Esophagus squamous epithelium (tissue), 5 donors: ENCODE results near the gene SCAMP2. TPM values are rescaled to one million over a fixed set of nuclear protein-coding genes. Genes with fewer than 3 reads are reported as not detected.

Experiments
- DNase-seq: peaks from one replicate; lab custom pipeline; 2025; lab: John Stamatoyannopoulos, UW
- H3K27ac ChIP-seq, 4 donors: fragments of 200-600 bp; sonication (generic); one replicate each; pipeline ENCODE4 v1.5.1; 2016 to 2019; ENCODE audit warnings: mild to moderate bottlenecking in 1 of 4
- H3K27me3 ChIP-seq, 4 donors: fragments of 200-600 bp; sonication (generic); 1 replicate in 3 of 4; 2 replicates in 1 of 4; pipeline versions ENCODE4 v1.5.1 to v1.6.0; 2017 to 2021; ENCODE audit warnings: antibody characterized with exemption in 1 of 4
- H3K36me3 ChIP-seq, 3 donors: fragments of 200-600 bp; sonication (generic); one replicate each; pipeline ENCODE4 v1.5.1; 2016 to 2019
- H3K4me1 ChIP-seq, 3 donors: fragments of 200-600 bp; sonication (generic); one replicate each; pipeline ENCODE4 v1.5.1; 2017 to 2019
- H3K4me3 ChIP-seq, 4 donors: fragments of 200-600 bp; sonication (generic); 1 replicate in 3 of 4; 2 replicates in 1 of 4; pipeline ENCODE4 v1.5.1; 2016 to 2019; ENCODE audit warnings: mild to moderate bottlenecking in 2 of 4, moderate library complexity in 1 of 4
- H3K9me3 ChIP-seq, 3 donors: fragments of 200-600 bp; sonication (generic); one replicate each; pipeline ENCODE4 v1.5.1; 2016 to 2019
- POLR2A ChIP-seq, 4 donors: fragments of 450-650 bp; IDR thresholded peaks; one replicate each; pipeline ENCODE4 v1.6.1; 2017; ENCODE audit warnings: antibody characterized with exemption in 4 of 4, mild to moderate bottlenecking in 4 of 4, moderate library complexity in 3 of 4
- WGBS, 2 donors: methylation state at CpG; one replicate each; pipeline ENCODE4 v1.1.5; 2018; 5-methylcytosine and 5-hydroxymethylcytosine counted together
- intact Hi-C: fragments of 100-400 bp; cut with DNase I; formaldehyde crosslinking; loops from one replicate; pipeline ENCODE4 v1.15.0; 2022
- total RNA-seq, 4 donors: library from RNA; depleted of rRNA; stranded (reverse); fragments of >200 nt; gene quantifications; one replicate each; pipeline ENCODE4 v1.1.0, GENCODE V29; 2016
- TF ChIP-seq, protein P1 (sequence below), 6 experiments: fragments of 450-650 bp in 4 of 6; fragments of 200-600 bp in 2 of 6; sonication (generic) in 2 of 6; IDR thresholded peaks; one replicate each; pipeline ENCODE4 v1.5.1; 2016 to 2019; ENCODE audit warnings: antibody characterized with exemption in 6 of 6, mild to moderate bottlenecking in 4 of 6, moderate library complexity in 4 of 6
- donor health status: DM: yes; HTN: yes; CAD: no.

SCAMP2 gene
- total RNA-seq, 4 donors from 2014 or later = 65.8 to 131 (median 88.7) TPM

DNA sequence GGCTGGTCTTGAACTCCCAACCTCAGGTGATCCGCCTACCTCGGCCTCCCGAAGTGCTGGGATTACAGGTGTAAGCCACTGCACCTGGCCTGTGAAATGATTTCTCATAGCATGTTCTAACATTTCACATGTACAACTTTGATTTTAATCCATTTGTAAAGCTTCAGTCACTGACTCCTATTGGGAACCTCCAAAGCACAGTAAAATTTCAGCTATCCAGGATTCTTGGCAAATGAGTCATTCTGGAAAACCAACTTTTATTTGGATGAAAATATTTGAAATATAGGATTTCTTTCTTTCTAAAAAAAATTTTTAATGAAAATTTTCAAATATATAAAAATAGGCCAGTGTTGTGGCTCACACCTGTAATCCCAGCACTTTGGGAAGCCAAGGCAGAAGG is 63.2 kb downstream of the SCAMP2 start:
- Histone ChIP-seq H3K4me1 (peaks cover 0 to 27% (median 6%) of the 10 kb centered on the region in 3 donors), H3K9me3 (no peaks in the 10 kb centered on the region), H3K36me3 (peaks cover 0 to 8% (median 0%) of the 10 kb centered on the region in 3 donors), H3K27me3 (no peaks in the 10 kb centered on the region), H3K4me3 (no peak overlapping the region), H3K27ac (no peak overlapping the region)
- no peak for DNase-seq
- intact Hi-C loops = loop anchor here (10.0 kb wide), 1 partner anchor 95 kb away; the partner anchor contains the start of gene FAM219B
- WGBS, 2 donors = 51 to 61% methylated on average over 2 to 3 of the region's 3 CpGs
- TF ChIP-seq, protein P1, sequence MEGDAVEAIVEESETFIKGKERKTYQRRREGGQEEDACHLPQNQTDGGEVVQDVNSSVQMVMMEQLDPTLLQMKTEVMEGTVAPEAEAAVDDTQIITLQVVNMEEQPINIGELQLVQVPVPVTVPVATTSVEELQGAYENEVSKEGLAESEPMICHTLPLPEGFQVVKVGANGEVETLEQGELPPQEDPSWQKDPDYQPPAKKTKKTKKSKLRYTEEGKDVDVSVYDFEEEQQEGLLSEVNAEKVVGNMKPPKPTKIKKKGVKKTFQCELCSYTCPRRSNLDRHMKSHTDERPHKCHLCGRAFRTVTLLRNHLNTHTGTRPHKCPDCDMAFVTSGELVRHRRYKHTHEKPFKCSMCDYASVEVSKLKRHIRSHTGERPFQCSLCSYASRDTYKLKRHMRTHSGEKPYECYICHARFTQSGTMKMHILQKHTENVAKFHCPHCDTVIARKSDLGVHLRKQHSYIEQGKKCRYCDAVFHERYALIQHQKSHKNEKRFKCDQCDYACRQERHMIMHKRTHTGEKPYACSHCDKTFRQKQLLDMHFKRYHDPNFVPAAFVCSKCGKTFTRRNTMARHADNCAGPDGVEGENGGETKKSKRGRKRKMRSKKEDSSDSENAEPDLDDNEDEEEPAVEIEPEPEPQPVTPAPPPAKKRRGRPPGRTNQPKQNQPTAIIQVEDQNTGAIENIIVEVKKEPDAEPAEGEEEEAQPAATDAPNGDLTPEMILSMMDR (IDR thresholded peaks at IDR 0.05) = no peak
- TF ChIP-seq POLR2A (IDR thresholded peaks at IDR 0.05) = no peak

DNA sequence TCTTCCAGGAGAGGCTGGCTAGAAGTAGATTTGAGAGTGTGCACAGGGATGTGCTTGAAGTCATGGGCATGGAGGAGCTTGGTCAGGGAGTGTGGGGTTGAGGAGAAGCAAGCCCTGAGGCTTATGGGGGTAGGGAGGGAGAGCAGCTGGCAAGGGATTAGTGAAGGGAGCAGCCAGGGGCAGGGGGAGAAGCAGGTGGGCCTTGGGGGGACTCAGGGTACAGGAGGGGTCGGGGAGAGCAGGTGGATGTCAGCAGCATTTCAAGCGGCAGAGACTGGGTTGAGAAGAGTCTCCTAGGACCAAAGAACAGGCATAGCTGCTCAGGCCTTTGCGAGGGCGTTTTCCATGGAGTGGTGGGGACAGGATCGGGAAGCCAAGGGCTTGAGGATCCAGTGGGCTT is 63.9 kb downstream of the SCAMP2 start:
- 67 to 72% methylated on average over 5 of the region's 5 CpGs for WGBS, 2 donors
- Histone ChIP-seq H3K4me3 (no peak overlapping the region), H3K27ac (no peak overlapping the region), H3K9me3 (no peaks in the 10 kb centered on the region), H3K27me3 (no peaks in the 10 kb centered on the region), H3K36me3 (peaks cover 0 to 15% (median 0%) of the 10 kb centered on the region in 3 donors), H3K4me1 (peaks cover 0 to 20% (median 3%) of the 10 kb centered on the region in 3 donors)
- DNase-seq = no peak
- TF ChIP-seq POLR2A (IDR thresholded peaks at IDR 0.05) = no peak
- TF ChIP-seq, protein P1 (IDR thresholded peaks at IDR 0.05) = no peak
- intact Hi-C loops = loop anchor here (10.0 kb wide), 1 partner anchor 96 kb away; the partner anchor contains the start of gene FAM219B

DNA sequence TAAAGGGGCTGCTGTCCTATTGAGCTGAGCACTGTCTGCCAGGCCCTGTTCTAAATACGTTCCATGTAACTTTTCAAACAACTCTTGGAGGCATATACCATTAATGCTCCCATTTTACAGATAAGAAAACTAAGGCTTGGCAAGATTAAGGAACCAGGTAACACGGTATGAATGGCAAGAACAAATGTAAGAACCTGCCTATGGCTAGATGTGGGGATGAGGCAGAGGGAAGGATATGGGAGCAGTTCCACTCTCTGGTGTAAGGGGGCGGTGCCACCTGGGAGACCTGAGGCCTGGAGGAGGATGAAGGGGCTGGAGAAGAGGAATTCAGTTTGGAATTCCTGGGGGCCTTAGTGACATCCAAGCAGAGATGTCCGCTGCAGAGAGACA is 64.3 kb downstream of the SCAMP2 start:
- Histone ChIP-seq H3K36me3 (peaks cover 0 to 19% (median 0%) of the 10 kb centered on the region in 3 donors), H3K4me3 (no peak overlapping the region), H3K27ac (no peak overlapping the region), H3K9me3 (no peaks in the 10 kb centered on the region), H3K4me1 (peaks cover 0 to 19% (median 3%) of the 10 kb centered on the region in 3 donors), H3K27me3 (no peaks in the 10 kb centered on the region)
- DNase-seq = no peak
- TF ChIP-seq, protein P1 (IDR thresholded peaks at IDR 0.05) = peak in 1 of 6 experiments; percentile 6
- no peak for TF ChIP-seq POLR2A (IDR thresholded peaks at IDR 0.05)
- 59 to 71% methylated on average over 3 to 4 of the region's 4 CpGs for WGBS, 2 donors
- intact Hi-C loops = loop anchor here (10.0 kb wide), 1 partner anchor 96 kb away; the partner anchor contains the start of gene FAM219B

DNA sequence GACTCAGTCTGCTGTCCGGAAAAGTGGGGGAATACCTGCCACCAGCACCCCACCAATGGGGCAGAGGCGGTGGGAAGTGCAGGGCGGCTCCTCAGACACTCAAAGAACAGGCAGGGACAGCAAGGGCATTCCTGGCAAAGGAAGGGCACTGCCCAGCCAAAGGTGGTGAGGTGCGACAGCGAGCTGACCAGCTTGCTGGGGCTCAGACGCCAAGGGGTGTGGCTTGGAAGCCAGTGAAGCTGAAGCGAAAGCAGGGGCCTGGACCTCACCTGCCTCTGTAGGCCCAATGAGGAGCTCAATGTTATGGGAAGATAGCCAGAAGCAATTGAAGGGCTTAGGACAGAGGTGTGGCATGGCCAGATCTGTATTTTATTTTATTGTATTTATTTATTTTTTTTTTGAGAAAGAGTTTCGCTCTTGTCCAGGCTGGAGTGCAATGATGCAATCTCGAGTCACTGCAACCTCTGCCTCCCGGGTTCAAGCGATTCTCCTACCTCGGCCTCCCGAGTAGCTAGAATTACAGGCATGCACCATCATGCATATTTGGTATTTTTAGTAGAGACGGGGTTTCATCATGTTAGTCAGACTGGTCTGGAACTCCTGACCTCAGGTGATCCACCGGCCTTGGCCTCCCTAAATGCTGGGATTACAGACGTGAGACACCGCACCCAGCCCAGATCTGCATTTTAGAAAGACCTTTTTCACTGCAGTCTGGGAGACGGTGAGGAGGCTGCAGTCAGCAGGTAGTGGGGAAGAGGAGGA is 64.9 kb downstream of the SCAMP2 start:
- TF ChIP-seq POLR2A (IDR thresholded peaks at IDR 0.05) = no peak
- TF ChIP-seq, protein P1 (IDR thresholded peaks at IDR 0.05) = no peak
- Histone ChIP-seq H3K4me1 (peaks cover 0 to 19% (median 3%) of the 10 kb centered on the region in 3 donors), H3K9me3 (no peaks in the 10 kb centered on the region), H3K27ac (peak overlapping the region in 2 of 4 donors; percentile 46 to 49), H3K36me3 (peaks cover 3 to 25% (median 5%) of the 10 kb centered on the region in 3 donors), H3K4me3 (no peak overlapping the region), H3K27me3 (no peaks in the 10 kb centered on the region)
- intact Hi-C loops = loop anchor here (10.0 kb wide), 1 partner anchor 97 kb away; the partner anchor contains the start of gene FAM219B
- WGBS, 2 donors = 35 to 73% methylated on average over 10 to 15 of the region's 18 CpGs
- DNase-seq = no peak

DNA sequence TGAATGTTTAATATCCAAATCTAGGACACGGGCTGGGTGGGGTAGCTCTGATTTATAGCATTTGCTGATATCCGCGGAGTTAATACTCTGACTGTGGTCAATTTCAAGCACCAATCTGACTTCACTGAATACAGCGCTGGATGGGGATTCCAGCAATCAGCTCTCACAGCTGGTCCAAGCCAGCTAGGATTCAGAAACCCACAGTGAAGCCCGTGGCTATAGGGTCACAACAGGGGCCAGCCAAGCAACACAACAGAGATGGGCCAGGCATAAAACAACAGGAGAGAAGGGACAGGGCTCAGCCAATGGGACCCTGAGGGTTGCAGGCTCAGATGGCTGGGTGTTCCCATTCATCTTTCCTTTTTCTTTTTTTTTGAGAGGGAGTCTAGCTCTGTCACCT is 65.9 kb downstream of the SCAMP2 start:
- Histone ChIP-seq H3K9me3 (no peaks in the 10 kb centered on the region), H3K4me3 (no peak overlapping the region), H3K27ac (no peak overlapping the region), H3K36me3 (peaks cover 11 to 35% (median 13%) of the 10 kb centered on the region in 3 donors), H3K27me3 (no peaks in the 10 kb centered on the region), H3K4me1 (peaks cover 0 to 19% (median 3%) of the 10 kb centered on the region in 3 donors)
- 56 to 63% methylated on average over 4 of the region's 5 CpGs for WGBS, 2 donors
- TF ChIP-seq POLR2A (IDR thresholded peaks at IDR 0.05) = no peak
- TF ChIP-seq, protein P1 (IDR thresholded peaks at IDR 0.05) = no peak
- no peak for DNase-seq
- intact Hi-C loops = loop anchor here (10.0 kb wide), 1 partner anchor 98 kb away; the partner anchor contains the start of gene FAM219B
